Measurements from ENCODE around the gene NLRP11.
A peak's percentile ranks its signal among the peaks of the same experiment; 100 is the strongest.

NLRP11 gene

GRCh38 chr19:55831846-55832245 lies at the start of gene NLRP11:
NLRP11 (minus strand) TSS chr19:55831999; CDS start chr19:55818174, 13,825 bp downstream.
- no peak for DNase-seq

GRCh38 chr19:55877211-55877610 lies 45.4 kb upstream of the NLRP11 start:
- no peak for DNase-seq

GRCh38 chr19:55870736-55871135 lies 38.9 kb upstream of the NLRP11 start:
- no peak for DNase-seq

- no peak for DNase-seq
Measured at GRCh38 chr19:55867101-55867500, 35.3 kb upstream of the NLRP11 start.

GRCh38 chr19:55866521-55866920 lies 34.7 kb upstream of the NLRP11 start:
- DNase-seq = no peak

GRCh38 chr19:55858969-55859368 lies 27.2 kb upstream of the NLRP11 start:
- DNase-seq = no peak

GRCh38 chr19:55858401-55858800 lies 26.6 kb upstream of the NLRP11 start:
- DNase-seq = no peak

- no peak for DNase-seq
Measured at GRCh38 chr19:55857974-55858373, 26.2 kb upstream of the NLRP11 start.

- no peak for DNase-seq
Measured at GRCh38 chr19:55857149-55857548, 25.4 kb upstream of the NLRP11 start.

GRCh38 chr19:55855160-55855559 lies 23.4 kb upstream of the NLRP11 start:
- no peak for DNase-seq

GRCh38 chr19:55838906-55839305 lies 7.1 kb upstream of the NLRP11 start:
- DNase-seq = no peak

- no peak for DNase-seq
Measured at GRCh38 chr19:55838251-55838650, 6.5 kb upstream of the NLRP11 start.

- DNase-seq = no peak
Measured at GRCh38 chr19:55836340-55836739, 4.5 kb upstream of the NLRP11 start, which contains the start of gene NLRP4. NLRP4 (plus strand) TSS chr19:55836540; CDS start chr19:55852081, 15,541 bp downstream.

GRCh38 chr19:55832676-55833075 lies 877 bp upstream of the NLRP11 start:
- no peak for DNase-seq

- no peak for DNase-seq
Measured at GRCh38 chr19:55830656-55831055, 1.1 kb downstream of the NLRP11 start.

GRCh38 chr19:55820037-55820436 lies 11.8 kb downstream of the NLRP11 start:
- no peak for DNase-seq

GRCh38 chr19:55813906-55814305 lies 17.9 kb downstream of the NLRP11 start:
- no peak for DNase-seq

GRCh38 chr19:55812449-55812848 lies 19.4 kb downstream of the NLRP11 start:
- no peak for DNase-seq

GRCh38 chr19:55811340-55811739 lies 20.5 kb downstream of the NLRP11 start:
- DNase-seq = no peak

- peak; percentile 36 for DNase-seq
Measured at GRCh38 chr19:55809381-55810058, 22.3 kb downstream of the NLRP11 start.

- DNase-seq = no peak
Measured at GRCh38 chr19:55802281-55802680, 29.5 kb downstream of the NLRP11 start.

GRCh38 chr19:55801416-55801815 lies 30.4 kb downstream of the NLRP11 start:
- DNase-seq = no peak

GRCh38 chr19:55795021-55795420 lies 36.8 kb downstream of the NLRP11 start:
- DNase-seq = no peak

GRCh38 chr19:55781112-55781511 lies 50.7 kb downstream of the NLRP11 start:
- no peak for DNase-seq

- DNase-seq = no peak
Measured at GRCh38 chr19:55778331-55778730, 53.5 kb downstream of the NLRP11 start.

Measured in NK-92 treated with Interleukin-12 subunit alpha and Interleukin-12 subunit beta, amount 100 ng/mL, for 24 hours (cell line).